ENCODE measurements around the gene GYG2. TPM values are rescaled to one million over a fixed set of nuclear protein-coding genes. Genes with fewer than 3 reads are reported as not detected.

Gene GYG2
- polyA plus RNA-seq, 1 donor, result 13.2 TPM

DNA sequence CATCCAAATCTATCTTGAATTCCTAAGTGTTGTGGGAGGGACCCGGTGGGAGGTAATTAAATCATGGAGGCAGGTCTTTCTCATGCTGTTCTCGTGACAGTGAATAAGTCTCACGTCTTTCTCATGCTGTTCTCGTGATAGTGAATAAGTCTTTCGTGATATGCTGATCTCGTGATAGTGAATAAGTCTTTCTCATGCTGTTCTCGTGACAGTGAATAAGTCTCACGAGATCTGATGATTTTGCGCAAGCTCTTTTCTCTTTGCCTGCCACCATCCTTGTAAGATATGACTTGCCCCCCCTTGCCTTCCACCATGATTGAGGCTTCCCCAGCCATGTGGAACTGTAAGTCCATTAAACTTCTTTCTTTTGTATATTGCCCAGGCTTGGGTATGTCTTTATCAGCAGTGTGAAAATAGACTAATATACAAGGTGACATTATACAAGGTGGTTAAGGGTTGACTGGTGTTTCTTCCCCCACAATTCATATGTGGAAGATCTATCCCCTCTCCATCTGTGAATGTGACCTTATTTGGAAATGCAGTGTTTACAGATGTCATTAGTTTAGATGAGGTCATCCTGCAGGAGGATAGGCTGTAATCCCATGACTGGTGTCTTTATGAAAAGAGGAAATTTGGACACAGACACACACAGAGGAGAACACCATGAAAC lies 72.8 kb downstream of the GYG2 start:
- no peak overlapping the region for H3K27ac ChIP-seq (ENCODE audit: low read length)
- peaks cover 22% of the 10 kb centered on the region for H3K4me1 ChIP-seq (ENCODE audit: control insufficient read depth, insufficient read depth, low read length)
- H3K27me3 ChIP-seq (ENCODE audit: control insufficient read depth, insufficient read depth, low read length), result no peaks in the 10 kb centered on the region
- H3K36me3 ChIP-seq (ENCODE audit: control insufficient read depth, insufficient read depth, low read length), result no peaks in the 10 kb centered on the region
- DNase-seq, result no peak
- 100% methylated on average over 3 of the region's 9 CpGs for WGBS (ENCODE audit: insufficient coverage, low lambda C conversion rate)
- H3K9me3 ChIP-seq (ENCODE audit: control insufficient read depth, low read depth, low read length), result peaks cover 8% of the 10 kb centered on the region
- no peak overlapping the region for H3K4me3 ChIP-seq (ENCODE audit: low read length)

DNA sequence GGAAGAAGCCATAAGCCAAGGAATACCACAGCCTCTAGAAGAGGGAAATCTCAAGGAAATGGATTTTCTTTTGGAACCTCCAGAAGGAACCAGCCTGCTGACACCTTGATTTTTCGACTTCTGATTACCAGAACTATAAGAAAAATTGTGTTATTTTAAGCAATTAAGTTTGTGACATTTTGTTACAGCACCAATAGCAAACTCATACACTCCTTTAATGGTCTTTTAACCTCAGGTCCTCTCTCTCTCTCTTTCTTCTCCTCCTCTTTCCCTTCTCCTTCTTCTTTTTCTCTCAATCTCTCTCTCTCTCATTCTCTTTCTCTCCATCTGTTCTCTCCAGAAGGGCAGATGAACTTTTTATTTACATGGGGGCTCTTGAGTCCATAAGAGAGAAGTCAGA lies 74.1 kb downstream of the GYG2 start:
- peaks cover 8% of the 10 kb centered on the region for H3K36me3 ChIP-seq (ENCODE audit: control insufficient read depth, insufficient read depth, low read length)

DNA sequence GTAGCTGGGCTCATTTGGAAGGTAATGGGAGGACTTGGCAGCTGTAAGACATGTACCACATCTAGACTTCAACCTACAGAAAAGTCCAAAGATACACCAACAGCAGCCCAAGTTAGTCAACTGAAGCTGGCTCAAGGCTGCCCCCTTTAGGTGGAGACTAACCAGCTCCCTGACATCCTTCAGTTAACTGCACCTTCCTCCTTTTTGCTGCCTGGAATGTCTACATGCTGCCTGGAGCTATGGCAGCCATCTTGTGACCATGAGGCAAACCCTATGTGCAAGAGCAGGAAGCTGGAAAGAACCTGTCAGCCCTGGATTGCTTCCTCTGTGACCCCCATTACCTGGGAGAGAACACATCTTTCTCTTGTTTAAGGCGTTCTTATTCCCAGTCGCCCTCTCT lies 74.6 kb downstream of the GYG2 start:
- Histone ChIP-seq H3K36me3 (ENCODE audit: control insufficient read depth, insufficient read depth, low read length) (peaks cover 8% of the 10 kb centered on the region), H3K9me3 (ENCODE audit: control insufficient read depth, low read depth, low read length) (peaks cover 8% of the 10 kb centered on the region), H3K27ac (ENCODE audit: low read length) (no peak overlapping the region), H3K27me3 (ENCODE audit: control insufficient read depth, insufficient read depth, low read length) (no peaks in the 10 kb centered on the region), H3K4me1 (ENCODE audit: control insufficient read depth, insufficient read depth, low read length) (peaks cover 10% of the 10 kb centered on the region), H3K4me3 (ENCODE audit: low read length) (no peak overlapping the region)
- WGBS (ENCODE audit: insufficient coverage, low lambda C conversion rate), result no CpG with 5 or more reads among the region's 2 CpGs
- DNase-seq, result no peak

More for the DNA sequence above, 74.1 kb downstream of the GYG2 start:
- H3K27me3 ChIP-seq (ENCODE audit: control insufficient read depth, insufficient read depth, low read length), result no peaks in the 10 kb centered on the region
- H3K4me1 ChIP-seq (ENCODE audit: control insufficient read depth, insufficient read depth, low read length), result peaks cover 13% of the 10 kb centered on the region
- peaks cover 8% of the 10 kb centered on the region for H3K9me3 ChIP-seq (ENCODE audit: control insufficient read depth, low read depth, low read length)
- no CpG with 5 or more reads among the region's 1 CpG for WGBS (ENCODE audit: insufficient coverage, low lambda C conversion rate)
- no peak for DNase-seq
- H3K4me3 ChIP-seq (ENCODE audit: low read length), result no peak overlapping the region
- no peak overlapping the region for H3K27ac ChIP-seq (ENCODE audit: low read length)

DNA sequence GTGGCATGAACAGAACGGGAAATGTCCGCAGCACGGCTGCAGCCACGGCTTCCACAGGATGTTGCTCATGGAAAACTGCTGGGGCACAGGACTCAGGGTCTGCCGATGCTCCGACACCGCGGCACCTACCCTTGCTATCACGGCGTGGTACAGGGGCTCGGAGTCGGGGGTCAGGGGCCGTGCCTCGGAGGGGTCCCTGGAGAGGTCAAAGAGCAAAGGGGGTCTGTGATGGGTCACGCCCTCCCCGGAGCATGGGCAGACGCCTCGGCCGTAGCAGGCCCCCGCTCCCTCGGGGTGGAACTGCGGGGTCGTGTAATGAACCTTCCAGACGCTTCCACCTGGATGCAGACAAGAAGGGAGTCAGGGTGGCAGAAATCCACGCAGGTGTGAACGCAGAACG lies 78.6 kb downstream of the GYG2 start:
- H3K36me3 ChIP-seq (ENCODE audit: control insufficient read depth, insufficient read depth, low read length), result peaks cover 13% of the 10 kb centered on the region
- DNase-seq, result no peak
- peaks cover 8% of the 10 kb centered on the region for H3K9me3 ChIP-seq (ENCODE audit: control insufficient read depth, low read depth, low read length)
- WGBS (ENCODE audit: insufficient coverage, low lambda C conversion rate), result no CpG with 5 or more reads among the region's 27 CpGs
- H3K27ac ChIP-seq (ENCODE audit: low read length), result no peak overlapping the region
- H3K27me3 ChIP-seq (ENCODE audit: control insufficient read depth, insufficient read depth, low read length), result no peaks in the 10 kb centered on the region
- H3K4me3 ChIP-seq (ENCODE audit: low read length), result no peak overlapping the region
- no peaks in the 10 kb centered on the region for H3K4me1 ChIP-seq (ENCODE audit: control insufficient read depth, insufficient read depth, low read length)

DNA sequence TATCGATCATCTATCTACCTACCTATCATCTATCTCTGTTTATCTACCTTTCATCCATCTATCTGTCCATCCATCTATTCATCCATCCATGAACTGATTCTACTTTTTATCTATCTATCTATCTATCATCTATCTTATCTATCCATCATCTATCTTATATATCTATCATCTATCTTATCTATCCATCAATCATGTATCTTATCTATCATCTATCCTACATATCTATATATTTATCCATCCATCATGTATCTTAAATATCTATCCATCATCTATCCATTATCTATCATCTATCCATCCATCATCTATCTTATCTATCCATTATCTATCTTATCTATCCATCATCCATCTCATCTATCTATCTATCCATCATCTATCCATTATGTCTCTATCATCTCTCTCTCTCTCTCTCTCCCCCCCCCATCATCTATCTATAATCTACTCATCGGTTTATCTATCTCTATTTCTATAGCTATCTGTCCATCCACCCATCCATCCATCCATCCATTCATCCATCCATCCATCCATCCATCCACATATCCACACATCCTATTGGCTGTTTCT lies 79.5 kb downstream of the GYG2 start:
- peaks cover 13% of the 10 kb centered on the region for H3K36me3 ChIP-seq (ENCODE audit: control insufficient read depth, insufficient read depth, low read length)
- WGBS (ENCODE audit: insufficient coverage, low lambda C conversion rate), result 100% methylated on average over 1 of the region's 2 CpGs
- H3K27me3 ChIP-seq (ENCODE audit: control insufficient read depth, insufficient read depth, low read length), result no peaks in the 10 kb centered on the region
- H3K4me3 ChIP-seq (ENCODE audit: low read length), result no peak overlapping the region
- H3K4me1 ChIP-seq (ENCODE audit: control insufficient read depth, insufficient read depth, low read length), result no peaks in the 10 kb centered on the region
- no peak overlapping the region for H3K27ac ChIP-seq (ENCODE audit: low read length)
- no peak for DNase-seq
- peaks cover 4% of the 10 kb centered on the region for H3K9me3 ChIP-seq (ENCODE audit: control insufficient read depth, low read depth, low read length)

DNA sequence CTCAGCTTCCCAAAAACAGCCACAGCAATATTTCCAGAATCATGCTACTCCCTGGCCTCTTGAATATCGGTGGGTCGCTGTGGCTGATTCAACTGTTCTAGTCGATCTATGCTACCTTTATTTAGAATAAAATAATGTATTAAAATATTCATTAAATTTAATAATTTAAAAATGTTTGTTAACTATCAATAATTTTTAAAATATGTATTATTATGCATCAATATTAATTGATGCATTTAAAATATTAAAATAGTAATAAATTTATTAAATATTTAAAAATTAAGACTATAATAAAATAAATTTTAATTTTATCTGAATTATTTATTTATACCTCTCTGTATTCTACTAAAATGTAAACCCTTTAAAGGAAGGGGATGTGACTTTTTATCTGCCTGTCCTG lies 81.4 kb downstream of the GYG2 start:
- Histone ChIP-seq H3K27ac (ENCODE audit: low read length) (no peak overlapping the region), H3K9me3 (ENCODE audit: control insufficient read depth, low read depth, low read length) (no peaks in the 10 kb centered on the region), H3K27me3 (ENCODE audit: control insufficient read depth, insufficient read depth, low read length) (no peaks in the 10 kb centered on the region), H3K4me1 (ENCODE audit: control insufficient read depth, insufficient read depth, low read length) (peaks cover 3% of the 10 kb centered on the region), H3K4me3 (ENCODE audit: low read length) (no peak overlapping the region), H3K36me3 (ENCODE audit: control insufficient read depth, insufficient read depth, low read length) (peaks cover 13% of the 10 kb centered on the region)
- WGBS (ENCODE audit: insufficient coverage, low lambda C conversion rate), result no CpG with 5 or more reads among the region's 3 CpGs
- no peak for DNase-seq

DNA sequence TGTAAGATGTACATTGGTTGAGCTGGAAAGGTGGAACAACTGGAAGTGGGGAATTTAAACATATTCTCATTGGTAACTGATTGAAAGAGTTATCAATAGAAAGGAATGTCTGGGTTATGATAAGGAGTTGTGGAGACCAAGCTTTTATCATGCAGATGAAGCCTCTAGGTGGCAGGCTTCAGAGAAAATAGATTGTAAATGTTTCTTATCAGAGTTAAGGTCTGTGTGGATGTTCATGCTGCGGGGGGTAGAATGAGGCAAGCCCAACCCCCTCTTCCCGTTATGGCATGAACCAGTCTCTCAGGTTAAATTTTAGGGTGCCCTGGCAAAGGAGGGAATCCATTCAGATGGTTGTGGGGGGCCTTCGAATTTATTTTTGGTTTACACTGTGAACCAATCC lies 84.4 kb downstream of the GYG2 start:
- H3K4me1 ChIP-seq (ENCODE audit: control insufficient read depth, insufficient read depth, low read length), result peaks cover 3% of the 10 kb centered on the region
- H3K9me3 ChIP-seq (ENCODE audit: control insufficient read depth, low read depth, low read length), result peaks cover 3% of the 10 kb centered on the region
- no peak overlapping the region for H3K4me3 ChIP-seq (ENCODE audit: low read length)
- H3K36me3 ChIP-seq (ENCODE audit: control insufficient read depth, insufficient read depth, low read length), result peaks cover 22% of the 10 kb centered on the region
- DNase-seq, result no peak
- H3K27me3 ChIP-seq (ENCODE audit: control insufficient read depth, insufficient read depth, low read length), result no peaks in the 10 kb centered on the region
- whole genome bisulfite sequencing (ENCODE audit: insufficient coverage, low lambda C conversion rate), result no CpG with 5 or more reads among the region's 3 CpGs
- H3K27ac ChIP-seq (ENCODE audit: low read length), result peak overlapping the region; percentile 46

DNA sequence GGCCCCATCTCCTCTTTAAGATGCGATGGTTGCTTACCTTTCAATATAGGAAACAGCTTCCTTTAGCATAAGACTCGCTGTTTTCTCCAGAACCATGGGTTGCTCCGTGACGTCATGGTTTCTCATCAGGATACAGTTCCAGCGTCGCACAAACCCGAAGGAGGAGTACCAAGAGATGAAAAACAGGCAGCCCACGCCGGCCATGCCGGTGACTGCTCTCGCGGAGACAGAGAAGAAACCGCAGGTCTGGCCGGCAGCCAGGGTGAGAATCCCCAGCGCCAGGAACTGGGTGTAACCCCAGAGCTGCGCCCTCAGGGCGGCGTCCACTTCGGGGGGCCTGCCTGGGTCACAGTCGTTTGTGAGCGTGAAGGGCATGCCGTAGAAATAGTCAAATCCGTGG lies 89.0 kb downstream of the GYG2 start:
- WGBS (ENCODE audit: insufficient coverage, low lambda C conversion rate), result no CpG with 5 or more reads among the region's 23 CpGs
- peaks cover 3% of the 10 kb centered on the region for H3K9me3 ChIP-seq (ENCODE audit: control insufficient read depth, low read depth, low read length)
- H3K27ac ChIP-seq (ENCODE audit: low read length), result no peak overlapping the region

DNA sequence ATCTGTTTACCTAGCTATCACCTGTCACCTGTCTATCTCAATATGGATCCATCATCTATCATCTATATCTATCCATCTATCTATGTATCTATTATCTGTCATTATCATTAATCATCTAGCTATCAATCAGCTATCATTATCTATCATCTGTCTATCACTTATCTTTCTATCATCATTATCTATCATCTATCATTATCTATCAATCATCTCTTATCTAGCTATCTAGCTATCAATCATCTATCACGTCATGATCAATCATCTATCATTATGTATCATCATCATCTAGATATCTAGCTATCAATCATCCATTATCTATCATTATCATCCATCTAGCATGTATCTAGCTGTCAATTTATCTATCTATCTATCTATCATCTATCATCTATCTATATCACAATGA lies 92.5 kb downstream of the GYG2 start:
- Histone ChIP-seq H3K27me3 (ENCODE audit: control insufficient read depth, insufficient read depth, low read length) (no peaks in the 10 kb centered on the region), H3K27ac (ENCODE audit: low read length) (no peak overlapping the region), H3K9me3 (ENCODE audit: control insufficient read depth, low read depth, low read length) (peaks cover 3% of the 10 kb centered on the region), H3K4me1 (ENCODE audit: control insufficient read depth, insufficient read depth, low read length) (no peaks in the 10 kb centered on the region), H3K4me3 (ENCODE audit: low read length) (no peak overlapping the region), H3K36me3 (ENCODE audit: control insufficient read depth, insufficient read depth, low read length) (peaks cover 45% of the 10 kb centered on the region)
- no peak for DNase-seq
- no CpG with 5 or more reads among the region's 1 CpG for WGBS (ENCODE audit: insufficient coverage, low lambda C conversion rate)

More for the DNA sequence above, 89.0 kb downstream of the GYG2 start:
- Histone ChIP-seq H3K27me3 (ENCODE audit: control insufficient read depth, insufficient read depth, low read length) (no peaks in the 10 kb centered on the region), H3K36me3 (ENCODE audit: control insufficient read depth, insufficient read depth, low read length) (peaks cover 40% of the 10 kb centered on the region), H3K4me1 (ENCODE audit: control insufficient read depth, insufficient read depth, low read length) (peaks cover 3% of the 10 kb centered on the region), H3K4me3 (ENCODE audit: low read length) (no peak overlapping the region)
- DNase-seq, result no peak

DNA sequence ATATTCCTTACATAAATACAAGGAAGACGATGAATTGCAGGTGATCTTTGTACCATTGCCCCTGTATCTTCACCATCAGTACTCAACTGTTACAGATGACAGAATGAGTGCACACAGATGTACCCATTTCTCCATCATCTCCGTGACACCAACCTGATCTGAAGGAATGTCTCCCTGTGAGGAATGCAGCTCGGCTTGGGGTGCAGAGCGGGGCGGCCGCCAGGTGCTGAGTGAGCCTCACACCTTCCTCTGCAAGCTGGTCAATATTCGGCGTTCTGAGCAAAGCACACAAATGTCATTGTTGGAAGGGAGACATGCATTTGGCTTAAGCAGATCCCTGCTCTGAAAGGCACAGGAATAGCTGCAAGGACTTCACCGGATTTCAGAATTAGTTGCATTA lies 93.0 kb downstream of the GYG2 start:
- no CpG with 5 or more reads among the region's 9 CpGs for WGBS (ENCODE audit: insufficient coverage, low lambda C conversion rate)
- H3K36me3 ChIP-seq (ENCODE audit: control insufficient read depth, insufficient read depth, low read length), result peaks cover 43% of the 10 kb centered on the region
- no peak overlapping the region for H3K4me3 ChIP-seq (ENCODE audit: low read length)

DNA sequence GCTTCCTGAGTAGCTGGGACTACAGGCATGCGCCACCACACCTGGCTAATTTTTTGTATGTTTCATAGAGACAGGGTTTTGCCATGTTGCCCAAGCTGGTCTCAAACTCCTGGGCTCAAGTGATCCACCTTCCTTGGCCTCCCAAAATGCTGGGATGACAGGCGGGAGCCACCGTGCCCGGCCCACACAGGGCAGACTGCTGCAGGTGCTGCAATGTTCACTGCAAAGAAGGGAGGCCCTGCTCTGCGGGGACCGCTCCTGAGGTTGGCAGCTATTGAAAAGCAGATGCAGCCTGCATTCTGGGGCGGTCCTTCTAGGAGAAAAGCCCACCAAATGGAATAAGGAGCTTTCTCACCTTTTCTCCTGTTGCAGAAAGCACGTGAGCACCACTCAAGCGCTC lies 95.4 kb downstream of the GYG2 start:
- no peaks in the 10 kb centered on the region for H3K4me1 ChIP-seq (ENCODE audit: control insufficient read depth, insufficient read depth, low read length)
- H3K27ac ChIP-seq (ENCODE audit: low read length), result no peak overlapping the region
- WGBS (ENCODE audit: insufficient coverage, low lambda C conversion rate), result no CpG with 5 or more reads among the region's 9 CpGs
- no peaks in the 10 kb centered on the region for H3K27me3 ChIP-seq (ENCODE audit: control insufficient read depth, insufficient read depth, low read length)
- no peak for DNase-seq
- H3K36me3 ChIP-seq (ENCODE audit: control insufficient read depth, insufficient read depth, low read length), result peaks cover 31% of the 10 kb centered on the region
- H3K4me3 ChIP-seq (ENCODE audit: low read length), result no peak overlapping the region
- no peaks in the 10 kb centered on the region for H3K9me3 ChIP-seq (ENCODE audit: control insufficient read depth, low read depth, low read length)

More for the DNA sequence above, 93.0 kb downstream of the GYG2 start:
- DNase-seq, result no peak
- Histone ChIP-seq H3K9me3 (ENCODE audit: control insufficient read depth, low read depth, low read length) (peaks cover 3% of the 10 kb centered on the region), H3K27ac (ENCODE audit: low read length) (no peak overlapping the region), H3K27me3 (ENCODE audit: control insufficient read depth, insufficient read depth, low read length) (no peaks in the 10 kb centered on the region), H3K4me1 (ENCODE audit: control insufficient read depth, insufficient read depth, low read length) (no peaks in the 10 kb centered on the region)
